HG03064 (cell line): ENCODE results near the gene PFKL.
"Not testable (repeated sequence)": the region's sequence is repeated elsewhere in the genome, so short reads cannot be mapped to it uniquely, and the experiment has no call there.

Source experiments
- ATAC-seq: cut with Tn5 transposase; IDR thresholded peaks from one replicate; pipeline ENCODE4 v1.9.1; 2021; ENCODE audit warnings: low read depth; ENCODE audit not compliant: unreplicated experiment

Gene PFKL

DNA sequence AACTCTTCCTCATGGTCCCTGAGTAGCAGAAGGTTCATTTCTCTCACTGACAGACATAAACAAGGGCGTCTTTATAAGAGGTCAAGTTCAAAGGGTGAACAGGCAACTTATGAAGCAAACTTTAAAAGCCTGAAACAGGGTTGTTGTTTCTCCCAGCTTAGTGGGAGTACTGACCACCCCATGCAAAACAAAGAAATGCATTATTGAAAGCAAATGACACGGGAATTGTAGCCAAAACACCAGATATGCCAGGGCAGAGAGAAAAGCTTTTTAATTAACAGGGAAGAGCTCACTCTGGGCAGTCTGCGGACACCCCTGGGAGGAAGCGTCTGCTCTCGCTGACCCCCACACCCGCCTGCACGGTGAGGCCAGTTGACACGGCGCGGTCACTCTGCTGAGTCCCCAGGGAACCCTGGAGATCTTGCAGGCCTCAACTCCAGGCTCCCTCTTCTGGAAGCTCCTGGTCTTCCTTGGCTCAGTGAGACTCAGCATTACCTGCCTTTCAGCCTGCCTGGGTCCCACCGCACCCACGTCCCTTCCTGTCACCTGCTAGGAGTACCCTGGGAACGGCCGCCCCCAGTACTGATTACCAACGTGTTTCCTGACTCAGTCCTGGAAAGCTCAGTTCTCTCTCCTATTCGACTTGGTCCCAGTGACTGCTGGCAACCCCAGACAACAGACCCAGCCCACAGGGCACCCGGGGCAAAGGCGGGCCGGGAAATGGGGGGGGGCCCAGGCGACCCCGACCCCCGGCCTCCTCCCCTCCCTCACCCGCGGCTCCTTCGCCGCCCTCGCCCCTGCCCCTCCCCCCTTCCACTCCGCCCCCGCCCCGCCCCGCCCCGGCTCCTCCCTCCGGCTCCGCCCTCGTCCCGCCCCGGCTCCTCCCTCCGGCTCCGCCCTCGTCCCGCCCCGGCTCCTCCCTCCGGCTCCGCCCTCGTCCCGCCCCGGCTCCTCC lies 38.4 kb downstream of the PFKL start:
- peak; percentile 13 for ATAC-seq

DNA sequence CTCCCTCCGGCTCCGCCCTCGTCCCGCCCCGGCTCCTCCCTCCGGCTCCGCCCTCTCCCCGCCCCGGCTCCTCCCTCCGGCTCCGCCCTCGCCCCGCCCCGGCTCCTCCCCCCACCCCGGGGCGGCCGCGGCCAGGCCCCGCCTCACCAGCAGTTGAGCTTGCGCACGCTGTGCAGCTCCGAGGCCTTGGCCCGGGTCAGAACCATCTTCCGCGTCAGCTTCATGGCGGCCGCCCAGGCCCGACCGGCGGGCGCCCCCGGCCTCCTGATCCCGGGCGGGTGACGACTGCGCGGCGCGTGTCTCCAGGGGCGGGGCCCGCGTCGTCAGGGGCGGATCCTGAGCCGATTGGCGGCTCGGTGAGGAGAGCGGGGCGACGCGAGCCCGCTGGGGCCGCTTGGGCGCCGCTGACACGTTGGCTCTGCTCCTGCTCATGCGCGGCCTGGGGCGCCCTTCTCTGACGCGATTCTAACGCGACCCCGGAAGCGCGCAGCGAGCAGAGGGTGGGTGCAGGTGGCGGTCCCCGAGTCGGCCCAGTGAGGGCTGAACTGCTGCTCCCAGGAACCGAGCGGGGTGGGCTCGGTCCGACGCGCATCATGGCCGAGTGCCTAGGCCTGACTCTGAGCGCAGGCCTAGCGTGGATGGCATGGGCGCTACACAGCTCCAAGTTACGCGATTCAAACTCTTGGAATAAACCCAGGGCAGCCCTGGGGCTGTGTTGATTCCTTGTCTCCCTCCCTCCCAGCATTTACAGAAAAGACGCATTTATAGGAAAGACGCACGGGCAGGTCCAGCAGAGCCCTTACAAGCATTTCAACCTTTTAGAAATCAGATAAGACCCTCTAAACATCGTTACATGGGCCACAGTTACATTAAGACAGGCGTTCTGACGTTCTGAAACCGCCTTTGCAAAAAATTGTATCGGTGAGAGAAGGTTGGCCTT lies 39.4 kb downstream of the PFKL start, which contains the start of gene CFAP410:
TSS of gene CFAP410 (minus strand) at position 420 of the 940 bp plus-strand sequence. CDS start at position 224, 196 bp downstream.
- peak; percentile 74 for ATAC-seq

DNA sequence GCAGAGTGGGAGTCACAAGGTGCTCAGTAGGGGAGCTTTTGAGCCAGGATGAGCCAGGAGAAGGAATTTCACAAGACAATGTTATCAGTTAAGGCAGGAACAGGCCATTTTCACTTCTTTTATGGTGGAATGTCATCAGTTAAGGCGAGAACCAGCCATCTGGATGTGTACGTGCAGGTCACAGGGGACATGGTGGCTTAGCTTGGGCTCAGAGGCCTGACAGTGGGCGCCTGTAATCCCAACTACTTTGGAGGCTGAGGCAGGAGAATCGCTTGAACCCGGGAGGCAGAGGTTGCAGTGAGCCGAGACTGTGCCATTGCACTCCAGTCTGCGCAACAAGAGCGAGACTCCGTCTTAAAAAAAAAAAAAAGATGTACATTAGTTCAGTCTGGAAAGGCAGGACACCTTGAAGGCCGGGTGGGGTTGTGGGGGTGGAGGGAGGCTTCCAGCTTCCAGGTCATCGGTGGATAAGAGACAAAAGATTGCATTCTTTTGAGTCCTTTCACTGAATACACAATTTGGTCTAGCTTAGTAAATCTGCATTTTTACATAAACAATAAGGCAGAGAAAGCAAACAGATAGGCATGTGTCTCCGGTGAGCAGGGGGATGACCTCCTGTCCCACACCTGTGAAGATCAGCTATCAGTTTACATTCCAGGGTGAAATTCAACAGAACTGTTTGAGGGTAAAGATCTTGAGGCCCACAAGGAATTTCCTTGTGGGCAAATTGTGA lies 42.0 kb downstream of the PFKL start:
- ATAC-seq = not testable (repeated sequence)

DNA sequence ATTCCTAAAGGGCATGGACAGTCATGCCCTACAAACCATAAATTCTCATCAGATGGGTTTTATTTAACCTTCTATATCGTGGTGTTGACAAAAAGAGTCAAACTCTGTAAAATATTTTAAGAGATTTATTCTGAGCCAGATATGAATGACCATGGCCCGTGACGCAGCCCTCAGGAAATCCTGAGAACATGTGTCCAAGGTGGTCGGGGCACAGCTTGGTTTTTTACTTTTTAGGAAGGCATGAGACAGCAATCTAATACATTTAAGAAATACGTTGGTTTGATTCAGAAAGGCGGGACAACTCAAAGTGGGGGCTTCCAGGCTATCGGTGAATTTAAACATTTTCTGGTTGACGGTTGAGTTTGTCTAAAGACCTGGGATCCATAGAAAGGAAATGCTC lies 43.1 kb downstream of the PFKL start:
- not testable (repeated sequence) for ATAC-seq

DNA sequence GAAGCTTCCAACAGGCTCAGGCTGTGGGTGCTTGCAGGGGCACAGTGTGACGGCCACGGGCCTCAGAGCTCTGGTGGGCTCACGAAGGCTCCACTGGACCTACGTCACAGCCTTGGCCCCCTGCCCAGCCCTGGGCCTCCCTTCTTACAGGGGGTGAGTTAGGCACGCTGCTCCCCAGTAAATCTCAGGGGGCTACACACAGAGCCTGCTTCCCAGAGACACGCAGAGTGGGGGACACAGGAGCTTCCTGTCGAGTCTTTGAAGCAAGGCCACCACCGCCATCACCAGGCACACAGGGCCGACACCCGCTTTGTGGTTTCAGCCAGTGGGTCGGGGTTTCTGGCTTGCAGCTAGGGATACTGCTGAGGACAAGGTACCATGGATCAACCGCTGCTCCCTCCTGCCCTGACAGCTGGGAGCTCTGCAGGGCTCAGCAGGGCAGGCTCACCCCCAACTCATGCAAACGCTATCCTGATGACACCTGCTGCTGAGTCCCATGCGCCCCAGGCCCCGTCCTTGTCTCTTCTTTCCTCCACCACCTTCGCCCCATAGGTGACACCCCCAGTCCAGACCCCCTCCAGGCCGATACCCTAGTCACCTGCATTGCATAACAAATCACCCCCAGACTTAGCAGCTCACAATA lies 44.8 kb downstream of the PFKL start:
- ATAC-seq = no peak

DNA sequence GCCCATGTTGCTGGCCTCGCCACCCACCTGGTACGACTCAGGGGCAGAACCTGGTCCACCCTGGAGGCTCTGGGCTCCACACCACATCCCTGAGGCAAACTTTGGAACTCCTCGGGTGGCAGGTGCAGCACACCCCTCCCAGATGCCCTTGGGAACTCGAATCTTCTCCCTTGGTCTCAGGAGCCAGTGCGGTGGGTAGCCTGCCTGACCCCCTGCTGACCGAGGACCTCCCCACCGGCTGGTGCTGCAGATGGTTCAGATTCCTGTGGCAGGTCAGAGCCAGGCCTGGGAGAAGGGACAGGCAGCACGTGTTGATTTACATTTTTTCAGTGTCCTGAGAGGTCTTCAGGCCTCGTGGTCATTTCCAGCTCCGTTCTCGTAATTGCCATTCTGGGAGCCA lies 45.6 kb downstream of the PFKL start:
- ATAC-seq = no peak

DNA sequence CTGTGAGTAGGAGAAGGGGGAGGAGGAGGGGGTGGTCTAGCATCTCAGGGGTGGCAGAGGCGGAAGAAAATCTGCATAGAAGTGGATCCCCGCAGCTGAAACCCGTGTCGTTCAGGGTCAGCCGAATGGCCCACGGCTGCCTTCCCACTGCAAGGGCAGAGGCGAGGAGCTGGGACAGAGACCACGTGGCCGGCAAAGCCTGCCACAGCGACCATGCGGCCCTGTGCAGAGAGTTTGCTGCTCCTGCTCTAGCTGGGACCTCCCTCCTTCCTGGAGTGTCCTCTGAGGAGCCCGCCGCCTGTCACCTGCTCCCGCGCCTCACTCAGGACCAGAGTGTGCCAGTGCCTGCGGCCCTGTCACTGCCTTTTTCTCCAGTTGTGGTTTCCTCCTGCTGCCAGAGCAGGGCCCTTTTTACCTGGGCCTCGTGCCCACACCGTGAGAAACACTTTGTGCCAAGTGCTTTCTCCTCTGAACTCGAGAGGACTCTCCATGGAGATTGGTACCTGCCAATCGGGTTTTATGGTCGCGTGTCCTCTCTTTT lies 48.1 kb downstream of the PFKL start:
- ATAC-seq = no peak

DNA sequence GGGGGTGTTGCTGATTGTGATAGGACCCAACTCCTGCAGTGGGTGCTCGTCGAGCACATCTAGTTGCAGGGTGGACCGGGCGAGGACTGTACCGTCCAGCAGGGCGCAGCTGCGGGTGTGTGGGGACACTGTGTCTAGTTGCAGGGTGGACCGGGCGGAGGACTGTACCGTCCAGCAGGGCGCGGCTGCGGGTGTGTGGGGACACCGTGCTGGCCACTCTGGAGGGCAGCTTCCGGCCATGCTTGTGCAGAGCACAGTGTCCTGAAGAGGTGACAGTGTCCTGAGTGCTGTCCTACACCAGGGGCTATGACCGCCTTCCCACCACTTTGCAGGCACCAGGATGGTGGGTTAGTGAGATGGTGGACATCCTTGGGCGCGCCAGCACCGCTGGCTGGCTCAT lies 49.0 kb downstream of the PFKL start:
- ATAC-seq = no peak

DNA sequence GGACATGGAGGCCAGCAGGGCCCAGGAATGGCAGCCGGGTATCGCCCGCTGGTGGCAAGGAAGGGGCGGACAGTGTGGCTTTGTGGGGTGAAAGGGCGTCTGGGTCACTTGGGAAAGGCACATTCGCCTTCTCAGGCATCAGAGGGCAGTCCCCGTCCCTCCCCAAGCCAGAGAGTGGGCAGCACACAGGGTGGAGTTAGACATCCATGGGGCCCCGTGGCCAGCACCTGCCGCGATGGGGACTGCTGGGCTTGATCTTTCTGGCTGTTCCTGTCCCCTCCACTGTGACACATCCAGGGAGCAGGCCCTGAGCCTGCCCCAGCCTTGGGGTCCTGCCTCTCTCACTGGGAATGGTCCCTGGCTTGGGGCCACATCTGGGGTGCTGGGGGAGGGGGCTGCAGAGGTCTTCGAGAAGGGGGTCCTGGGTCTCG lies 49.6 kb downstream of the PFKL start:
- ATAC-seq = no peak

DNA sequence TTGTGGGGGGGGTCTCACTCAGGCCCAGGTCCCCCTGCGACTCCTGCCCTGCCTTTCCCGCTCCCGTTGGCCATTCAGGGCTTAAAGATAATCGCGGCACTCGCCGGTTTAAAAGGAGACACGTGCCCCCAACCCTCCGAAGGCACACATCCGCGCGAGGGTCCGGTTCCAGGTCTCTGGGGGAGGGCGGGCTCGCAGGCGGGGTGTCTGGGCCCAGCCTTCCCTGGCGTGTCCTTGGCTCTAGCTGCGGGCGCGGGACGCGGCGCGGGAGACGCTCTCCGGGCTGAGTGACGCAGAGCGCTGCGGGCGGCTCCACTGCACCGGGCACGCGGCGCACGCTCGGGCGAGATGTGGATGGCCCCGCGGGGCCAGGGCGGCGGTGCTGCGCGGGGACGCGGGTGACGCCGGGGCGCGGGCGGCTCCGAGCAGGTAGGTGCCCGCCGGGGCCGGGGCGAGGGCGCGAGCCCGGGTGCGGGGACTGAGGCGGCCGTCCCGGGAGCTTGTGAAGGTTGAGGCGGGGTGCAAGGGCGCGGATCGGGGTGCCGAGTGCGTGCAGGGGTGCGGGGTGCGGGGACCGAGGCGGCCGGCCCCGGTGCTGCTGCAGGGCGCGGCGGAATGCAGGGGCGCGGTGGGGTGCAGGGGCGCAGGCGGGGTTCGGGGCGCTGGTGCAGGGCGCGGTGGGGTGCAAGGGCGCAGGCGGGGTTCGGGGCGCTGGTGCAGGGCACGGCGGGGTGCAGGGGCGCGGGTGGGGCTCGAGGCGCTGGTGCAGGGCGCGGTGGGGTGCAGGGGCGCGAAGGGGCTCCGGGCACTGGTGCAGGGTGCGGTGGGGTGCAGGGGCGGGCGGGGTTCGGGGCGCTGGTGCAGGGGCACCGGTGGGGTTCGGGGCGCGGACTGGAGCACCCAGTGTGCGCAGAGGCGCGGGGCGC lies 50.3 kb downstream of the PFKL start:
- ATAC-seq = no peak

DNA sequence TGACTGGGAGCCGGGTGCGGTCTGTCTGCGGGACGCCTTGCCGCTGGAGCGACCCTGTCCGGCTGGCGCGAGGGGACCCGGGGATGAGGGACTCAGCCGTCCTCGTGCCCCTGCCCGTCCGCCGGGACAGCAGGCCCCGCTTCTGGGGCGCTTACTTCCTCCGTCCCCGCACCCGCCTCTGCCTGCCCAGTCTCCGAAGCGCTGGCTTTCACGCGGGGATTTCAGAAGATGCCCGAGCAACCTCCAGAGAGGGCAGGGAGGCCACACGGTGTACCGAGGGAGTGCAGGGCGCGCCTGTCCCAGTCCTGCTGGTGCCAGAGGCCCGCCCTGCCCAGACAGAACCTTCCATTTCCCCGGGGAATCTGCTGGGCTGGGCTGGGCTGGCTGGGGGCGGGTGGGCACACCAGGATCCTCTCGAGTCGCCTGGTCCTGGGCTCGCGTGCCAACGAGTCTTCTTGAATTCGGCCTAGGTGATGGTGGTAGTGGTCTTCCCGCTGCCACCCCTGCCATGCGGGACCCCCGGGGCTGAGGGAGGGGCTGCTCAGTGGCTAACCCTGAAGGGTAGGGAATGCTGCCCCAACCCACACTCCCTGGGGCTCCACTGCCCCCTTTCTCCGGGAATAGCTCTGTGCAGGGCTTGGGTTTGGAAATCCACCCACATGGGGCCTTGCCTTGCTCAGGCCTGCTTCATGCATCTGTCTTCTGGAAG lies 51.1 kb downstream of the PFKL start:
- no peak for ATAC-seq

DNA sequence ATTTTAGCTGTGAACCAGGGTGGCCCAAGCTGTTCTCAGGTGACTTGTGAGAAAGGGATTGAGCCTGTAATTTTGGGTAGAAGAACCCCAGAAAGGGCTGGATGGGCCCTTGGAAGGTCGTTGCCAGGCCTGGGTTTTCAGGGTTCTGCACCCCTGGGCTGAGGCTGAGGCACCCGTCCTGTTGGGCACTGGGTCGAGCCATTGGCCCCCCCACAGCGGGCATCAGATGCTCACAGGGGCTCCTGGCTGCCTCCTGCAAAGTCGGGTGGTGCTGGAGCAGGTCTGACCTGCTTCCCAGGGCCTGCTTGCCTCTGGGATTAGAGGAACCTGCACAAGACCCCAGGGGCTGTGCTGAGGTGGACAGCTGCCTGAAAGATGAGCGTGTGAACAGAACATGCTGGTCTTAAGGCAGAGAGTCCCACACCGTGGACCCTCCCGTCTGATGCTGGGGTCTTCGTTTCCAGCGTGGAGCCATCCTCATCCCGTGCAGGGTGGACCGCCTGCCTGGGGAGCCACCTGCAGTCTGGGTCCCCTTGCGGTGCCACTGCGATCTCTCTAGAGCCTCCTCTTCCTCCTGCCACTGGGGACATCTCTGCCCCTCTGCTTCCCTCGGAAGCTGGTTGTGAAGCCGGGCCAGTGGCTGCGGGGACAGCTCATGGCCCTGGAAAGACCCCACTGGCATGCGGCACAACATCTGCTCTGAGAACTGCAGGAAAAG lies 51.8 kb downstream of the PFKL start:
- no peak for ATAC-seq

DNA sequence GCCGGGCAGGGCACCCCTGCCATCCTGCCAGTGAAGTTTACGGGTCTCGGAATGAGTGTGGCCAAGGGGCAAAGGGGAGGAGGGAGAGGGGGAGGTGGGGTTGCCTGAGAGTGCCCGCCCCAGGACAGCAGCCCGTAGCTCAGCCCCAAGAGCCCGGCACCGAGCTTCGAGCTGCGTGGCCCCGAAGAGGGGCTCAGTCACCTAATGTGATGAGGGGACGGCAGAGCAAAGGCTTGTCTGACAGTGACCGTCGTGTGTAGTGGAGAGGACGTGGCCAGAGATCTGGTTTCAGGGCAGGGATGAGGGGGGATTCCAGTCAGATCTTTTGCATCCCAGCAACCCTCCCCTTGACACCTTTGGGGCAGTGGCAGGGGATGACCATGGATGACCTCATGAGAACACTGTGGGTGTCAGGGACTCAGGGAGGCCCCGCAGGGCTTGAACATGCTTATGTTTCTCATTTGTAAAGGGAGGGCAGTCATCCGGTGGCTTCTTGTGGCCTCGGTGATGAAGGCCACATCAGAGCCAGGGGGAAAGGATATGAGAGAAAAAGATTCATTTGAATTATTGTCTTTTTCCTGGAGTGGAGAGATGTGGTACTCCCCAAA lies 52.5 kb downstream of the PFKL start:
- no peak for ATAC-seq

DNA sequence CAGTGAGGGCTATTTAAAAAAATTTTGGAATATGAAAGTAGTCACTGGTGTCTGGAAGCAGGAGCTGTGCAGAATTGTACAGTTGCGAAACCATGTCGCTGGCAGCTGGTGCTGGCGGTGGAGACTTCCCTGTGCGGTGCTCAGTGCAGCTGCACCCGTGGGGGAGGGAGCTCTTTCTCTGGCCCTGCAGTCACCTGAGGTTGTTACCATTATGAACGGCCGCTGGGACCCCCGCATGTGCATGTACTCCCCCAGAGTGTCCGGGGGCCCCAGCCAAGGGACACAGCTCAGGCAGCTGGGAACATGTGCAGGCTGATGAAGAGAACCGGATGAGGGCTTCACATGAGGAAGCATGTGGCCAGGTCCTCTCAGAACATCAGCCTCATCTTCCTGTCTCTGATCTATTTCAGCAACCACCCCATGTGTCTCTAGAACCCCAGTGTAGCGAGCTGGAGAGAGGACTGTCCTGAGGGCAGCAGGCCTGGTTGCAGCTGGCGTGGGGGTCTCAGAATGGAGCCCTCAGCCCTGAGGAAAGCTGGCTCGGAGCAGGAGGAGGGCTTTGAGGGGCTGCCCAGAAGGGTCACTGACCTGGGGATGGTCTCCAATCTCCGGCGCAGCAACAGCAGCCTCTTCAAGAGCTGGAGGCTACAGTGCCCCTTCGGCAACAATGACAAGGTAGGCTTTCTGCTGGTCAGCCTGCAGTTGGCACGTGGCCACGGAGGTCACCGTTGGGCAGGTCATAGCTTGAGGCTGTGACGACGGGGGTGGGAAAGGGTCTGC lies 53.5 kb downstream of the PFKL start, which contains the start of gene TRPM2:
TSS of gene TRPM2 (plus strand) at position 431 of the 780 bp plus-strand sequence. CDS start at position 511, 80 bp downstream.
- no peak for ATAC-seq

DNA sequence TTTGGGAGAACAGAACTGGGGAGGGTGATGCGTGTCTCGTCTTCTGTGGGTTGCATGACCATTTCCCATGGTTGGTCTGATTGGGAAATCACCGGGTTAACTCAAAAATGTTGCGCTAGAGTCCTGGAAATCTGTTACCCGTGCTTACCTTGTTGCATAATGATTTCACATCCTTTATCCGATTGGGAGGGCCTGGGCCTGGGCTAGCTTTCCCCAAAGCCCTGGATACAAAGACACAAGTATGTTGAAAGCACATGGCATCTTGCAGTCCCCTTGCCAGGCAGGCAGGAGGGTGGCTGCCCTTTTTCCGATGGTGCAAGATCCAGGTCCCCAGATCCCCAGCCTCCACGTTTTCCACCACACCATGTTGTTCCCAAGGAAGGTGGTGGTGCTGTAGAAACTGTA lies 54.1 kb downstream of the PFKL start:
- ATAC-seq = no peak
